SW 1271 (cell line): ENCODE data around the gene GRAMD1B.

ENCODE experiments used
- DNase-seq, 2 experiments: peaks; one replicate each; lab custom pipeline; 2025; lab: John Stamatoyannopoulos, UW

Gene GRAMD1B

GRCh38 chr11:123532131-123532530 is 102.1 kb downstream of the GRAMD1B start:
- DNase-seq, result no peak

- DNase-seq, result no peak
These were observed 105.3 kb downstream of the GRAMD1B start for GRCh38 chr11:123535401-123535800.

- DNase-seq, result no peak
These were observed 106.8 kb downstream of the GRAMD1B start for GRCh38 chr11:123536690-123537437.

- DNase-seq, result no peak
These were observed 107.7 kb downstream of the GRAMD1B start for GRCh38 chr11:123537726-123538125.

GRCh38 chr11:123543797-123544196 is 113.7 kb downstream of the GRAMD1B start:
- DNase-seq, result no peak

GRCh38 chr11:123544631-123545375 is 114.7 kb downstream of the GRAMD1B start:
- no peak for DNase-seq

GRCh38 chr11:123545726-123546270 is 115.7 kb downstream of the GRAMD1B start:
- DNase-seq, result no peak

GRCh38 chr11:123546515-123546914 is 116.4 kb downstream of the GRAMD1B start:
- DNase-seq, result no peak

- no peak for DNase-seq
These were observed 117.1 kb downstream of the GRAMD1B start for GRCh38 chr11:123547180-123547579.

GRCh38 chr11:123548774-123549173 is 118.7 kb downstream of the GRAMD1B start:
- no peak for DNase-seq

GRCh38 chr11:123549926-123550917 is 120.2 kb downstream of the GRAMD1B start:
- no peak for DNase-seq

GRCh38 chr11:123551079-123551478 is 121.0 kb downstream of the GRAMD1B start:
- DNase-seq, result no peak

- no peak for DNase-seq
These were observed 126.6 kb downstream of the GRAMD1B start for GRCh38 chr11:123556633-123557032.

GRCh38 chr11:123558536-123559315 is 128.7 kb downstream of the GRAMD1B start:
- no peak for DNase-seq

- DNase-seq, result no peak
These were observed 129.5 kb downstream of the GRAMD1B start for GRCh38 chr11:123559523-123559955.

- DNase-seq, result no peak
These were observed 129.9 kb downstream of the GRAMD1B start for GRCh38 chr11:123560006-123560405.

GRCh38 chr11:123561431-123561800 is 131.3 kb downstream of the GRAMD1B start:
- no peak for DNase-seq

- no peak for DNase-seq
These were observed 132.1 kb downstream of the GRAMD1B start for GRCh38 chr11:123562158-123562557.

GRCh38 chr11:123562829-123563228 is 132.8 kb downstream of the GRAMD1B start:
- DNase-seq, result no peak

- DNase-seq, result no peak
These were observed 134.2 kb downstream of the GRAMD1B start for GRCh38 chr11:123564221-123564620.

- no peak for DNase-seq
These were observed 136.8 kb downstream of the GRAMD1B start for GRCh38 chr11:123566852-123567251.
